NOMO-1 treated with dmso at 0.1 percent for 144 hours (cell line): ENCODE results near the gene S1PR5.
A peak's percentile ranks its signal among the peaks of the same experiment; 100 is the strongest.
"Not testable (repeated sequence)": the region's sequence is repeated elsewhere in the genome, so short reads cannot be mapped to it uniquely, and the experiment has no call there.

ENCODE experiments used
- DNase-seq: peaks from one replicate; lab custom pipeline; 2025; ENCODE audit not compliant: unreplicated experiment; lab: John Stamatoyannopoulos, UW

Gene S1PR5

DNA sequence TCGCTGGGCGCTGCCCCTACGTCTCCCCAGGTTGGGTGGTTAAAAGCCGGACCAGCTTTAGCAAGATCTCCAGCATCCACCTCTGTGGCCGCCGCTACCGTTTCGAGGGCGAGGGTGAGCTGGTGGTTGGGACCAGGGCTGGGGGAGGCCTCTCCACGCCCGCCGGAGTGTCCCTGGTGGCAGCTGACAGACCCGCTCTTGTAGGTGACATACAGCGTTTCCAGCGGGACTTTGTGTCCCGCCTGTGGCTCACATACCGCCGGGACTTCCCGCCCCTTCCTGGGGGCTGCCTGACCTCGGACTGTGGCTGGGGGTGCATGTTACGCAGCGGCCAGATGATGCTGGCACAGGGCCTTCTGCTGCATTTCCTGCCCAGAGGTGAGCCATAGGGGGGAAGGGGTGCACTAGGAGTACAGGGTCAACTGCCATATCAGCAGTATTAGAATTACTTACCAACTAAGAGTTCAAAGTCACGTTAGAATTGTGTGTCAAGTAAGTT, 27.6 kb upstream of the S1PR5 start:
- DNase-seq = no peak

DNA sequence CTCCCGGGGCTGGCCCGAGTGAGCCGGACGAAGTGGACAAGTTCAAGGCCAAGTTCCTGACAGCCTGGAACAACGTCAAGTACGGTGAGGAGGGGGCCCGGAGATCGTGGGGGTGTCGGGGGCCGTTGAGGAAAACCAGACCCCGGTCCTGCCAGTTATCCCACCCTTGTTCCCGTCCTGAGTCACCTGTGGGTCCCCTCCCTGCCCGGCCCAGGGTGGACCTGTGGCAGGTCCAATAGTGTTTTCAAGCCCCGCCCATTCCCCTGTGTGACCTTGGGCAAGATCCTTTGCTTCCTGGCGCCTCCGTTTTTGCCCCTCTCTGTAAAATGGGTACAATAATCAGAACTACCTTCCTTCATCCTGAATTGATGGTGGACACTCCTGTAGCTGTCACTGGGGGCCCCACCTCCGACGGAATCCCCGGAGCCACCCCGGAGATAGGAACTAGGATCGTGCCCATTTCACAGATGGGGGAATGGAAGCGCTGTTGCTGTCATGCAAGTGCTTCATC, 27.1 kb upstream of the S1PR5 start:
- no peak for DNase-seq

DNA sequence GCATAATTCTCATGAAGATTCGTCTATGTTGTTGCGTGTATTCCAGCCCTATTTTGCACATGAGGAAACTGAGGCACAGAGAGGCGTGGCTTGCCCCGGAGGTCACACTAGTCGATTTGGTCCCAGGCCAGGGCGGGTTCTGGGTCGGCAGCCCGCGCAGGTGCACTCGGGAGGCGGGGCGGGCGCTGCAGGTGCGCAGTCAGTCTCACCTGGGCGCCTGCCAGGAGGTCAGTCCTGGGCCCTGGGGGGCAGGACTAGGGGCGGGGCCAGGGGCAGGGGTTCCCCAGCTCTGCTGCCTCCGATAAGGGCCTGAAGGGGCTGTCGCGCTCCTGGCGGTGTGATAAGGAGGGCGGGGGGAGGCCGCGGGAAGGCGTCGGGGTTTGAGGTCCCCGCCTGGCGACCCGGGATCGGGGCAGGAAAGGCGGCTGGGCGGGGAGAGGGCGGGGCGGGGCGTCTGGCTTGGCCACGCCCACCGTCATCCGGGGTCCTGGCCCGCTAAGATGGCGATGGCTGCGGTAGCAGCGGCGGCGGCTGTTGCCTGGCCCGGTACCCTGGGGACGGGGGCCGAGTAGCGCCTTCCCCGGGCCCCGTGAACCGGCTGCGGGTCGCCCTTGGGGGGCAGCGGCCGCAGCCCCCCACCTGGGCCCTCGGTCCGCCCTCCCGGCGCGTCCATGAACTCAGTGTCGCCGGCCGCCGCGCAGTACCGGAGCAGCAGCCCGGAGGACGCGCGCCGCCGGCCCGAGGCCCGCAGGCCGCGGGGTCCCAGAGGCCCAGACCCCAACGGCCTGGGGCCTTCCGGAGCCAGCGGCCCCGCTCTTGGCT, 26.4 kb upstream of the S1PR5 start, which contains the start of gene ATG4D:
Gene ATG4D (plus strand): TSS at position 485 of the 822 bp plus-strand sequence. CDS start 187 bp downstream, at position 672.
- DNase-seq = peak; percentile 59

DNA sequence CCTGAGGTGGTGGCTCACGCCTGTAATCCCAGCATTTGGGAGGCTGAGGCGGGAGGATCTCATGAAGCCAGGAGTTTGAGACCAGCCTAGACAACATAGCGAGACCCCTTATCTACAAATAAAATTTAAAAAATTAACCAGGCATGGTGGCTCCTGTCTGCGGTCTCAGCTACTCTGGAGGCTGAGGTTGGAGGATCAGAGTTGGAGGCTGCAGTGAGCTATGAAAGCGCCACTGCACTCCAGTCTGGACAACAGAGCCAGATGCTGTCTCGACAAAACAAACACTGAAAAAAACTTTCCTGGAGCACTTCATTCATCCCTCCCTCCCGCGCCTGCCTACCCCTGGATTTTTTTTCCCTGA, 25.8 kb upstream of the S1PR5 start:
- DNase-seq = no peak

DNA sequence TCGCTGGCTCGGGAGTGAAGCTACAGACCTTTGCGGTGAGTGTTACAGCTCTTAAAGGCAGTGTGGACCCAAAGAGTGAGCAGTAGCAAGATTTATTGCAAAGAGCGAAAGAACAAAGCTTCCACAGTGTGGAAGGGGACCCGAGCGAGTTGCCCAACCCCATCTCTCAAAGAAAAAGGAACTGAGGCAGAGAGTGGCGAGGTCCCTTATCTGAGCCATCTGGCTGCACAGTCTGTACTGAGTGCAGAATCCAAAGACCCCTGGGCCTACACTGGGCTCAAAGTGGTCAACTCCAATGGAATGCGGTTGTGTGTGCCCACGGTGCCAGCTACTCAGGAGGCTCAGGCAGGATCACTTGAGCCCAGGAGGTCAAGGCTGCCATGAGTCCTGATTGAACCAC, 21.8 kb upstream of the S1PR5 start:
- peak; percentile 44 for DNase-seq

DNA sequence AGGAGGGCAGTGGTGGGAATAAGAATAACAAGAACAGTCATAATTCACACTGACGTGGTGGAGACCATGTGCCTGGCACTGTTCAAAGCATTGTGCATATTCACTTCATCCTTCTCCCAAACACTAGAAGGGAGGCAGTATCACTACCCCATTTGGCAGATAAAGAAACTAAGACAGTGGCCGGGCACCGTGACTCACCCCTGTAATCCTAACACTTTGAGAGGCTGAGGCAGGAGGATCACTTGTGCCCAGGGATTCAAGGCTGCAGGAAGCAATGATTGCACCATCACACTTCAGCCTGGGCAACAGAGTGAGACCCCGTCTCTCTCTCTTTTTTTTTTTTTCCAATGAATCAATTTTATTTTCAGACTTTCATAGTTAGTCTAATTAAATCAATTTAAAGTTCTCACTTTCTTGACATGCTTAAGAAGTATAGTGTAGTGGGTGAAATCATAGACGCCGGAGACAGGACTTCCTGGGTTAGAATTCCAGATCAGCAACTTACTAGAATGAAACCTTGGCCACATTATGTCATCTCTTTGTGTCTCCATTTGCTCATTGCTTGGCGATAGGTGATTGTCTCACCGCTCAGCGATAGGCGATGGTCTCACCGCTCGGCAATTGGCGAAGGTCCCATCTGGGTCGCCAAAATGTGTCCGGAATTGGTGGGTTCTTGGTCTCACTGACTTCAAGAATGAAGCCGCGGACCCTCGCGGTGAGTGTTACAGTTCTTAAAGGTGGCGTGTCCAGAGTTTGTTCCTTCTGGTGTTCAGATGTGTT, 21.1 kb upstream of the S1PR5 start:
- DNase-seq = no peak

DNA sequence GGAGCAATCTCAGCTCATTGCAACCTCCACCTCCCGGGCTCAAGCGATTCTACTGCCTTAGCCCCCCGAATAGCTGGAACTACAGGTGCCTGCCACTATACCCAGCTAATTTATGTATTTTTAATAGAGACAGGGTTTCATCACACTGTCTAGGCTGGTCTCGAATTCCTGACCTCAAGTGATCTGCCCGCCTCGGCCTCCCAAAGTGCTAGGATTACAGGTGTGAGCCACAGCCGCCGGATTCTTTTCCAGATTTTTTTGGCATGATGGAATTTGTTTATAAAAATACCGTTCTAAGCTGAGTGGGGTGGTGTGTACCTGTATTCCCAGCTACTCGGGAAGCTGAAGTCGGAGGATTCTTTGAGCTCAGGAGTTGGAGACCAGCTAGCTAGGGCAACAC, 20.4 kb upstream of the S1PR5 start:
- DNase-seq = no peak

DNA sequence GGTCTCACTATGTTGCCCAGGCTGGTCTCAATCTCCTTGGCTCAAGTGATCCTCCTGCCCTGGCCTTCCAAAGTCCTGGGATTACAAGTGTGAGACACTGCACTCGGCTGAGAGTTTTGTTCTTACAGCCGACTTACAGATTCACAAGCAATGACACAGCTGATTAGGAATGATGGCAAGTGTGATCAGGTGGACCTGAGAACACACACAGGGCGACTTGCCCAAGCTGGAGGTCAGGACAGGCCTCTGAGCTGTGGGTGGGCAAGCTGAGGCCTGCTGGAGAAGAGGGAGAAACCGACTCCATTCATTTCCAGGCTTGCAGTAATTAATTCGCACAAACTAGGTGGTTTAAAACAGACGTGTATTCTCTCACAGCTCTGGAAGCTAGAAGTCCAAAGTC, 18.4 kb upstream of the S1PR5 start:
- DNase-seq = no peak

DNA sequence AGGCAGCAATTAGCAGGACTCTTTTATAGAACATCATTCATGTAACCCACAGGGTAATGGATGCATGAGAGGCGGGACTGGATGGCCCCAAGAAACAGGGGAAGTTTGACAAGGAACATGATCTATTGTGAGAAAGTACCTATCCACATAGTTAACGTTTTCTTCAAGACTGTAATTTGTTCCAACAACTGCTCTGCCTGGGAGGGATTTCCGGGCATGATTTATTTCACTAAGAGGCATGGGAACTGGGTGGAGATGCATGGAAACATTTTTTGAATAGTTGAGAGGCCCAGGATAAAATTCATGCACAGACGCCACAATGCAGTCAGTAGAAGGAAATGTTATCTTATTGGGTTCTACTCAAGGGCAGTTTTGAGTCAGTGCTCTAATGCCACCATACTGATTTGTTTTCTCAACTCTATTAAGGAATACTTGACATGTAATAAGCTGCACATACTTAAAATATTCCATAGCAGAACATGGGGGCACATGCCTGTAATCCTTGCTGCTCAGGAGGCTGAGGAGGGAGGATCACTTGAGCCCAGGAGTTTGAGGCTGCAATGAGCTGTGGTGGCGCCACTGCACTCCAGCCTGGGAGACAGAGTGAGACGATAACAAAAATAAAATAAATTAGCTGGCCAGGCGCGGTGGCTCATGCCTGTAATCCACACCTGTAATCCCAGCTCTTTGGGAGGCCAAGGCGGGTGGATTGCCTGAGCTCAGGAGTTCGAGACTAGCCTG, 16.6 kb upstream of the S1PR5 start:
- DNase-seq = peak; percentile 40

DNA sequence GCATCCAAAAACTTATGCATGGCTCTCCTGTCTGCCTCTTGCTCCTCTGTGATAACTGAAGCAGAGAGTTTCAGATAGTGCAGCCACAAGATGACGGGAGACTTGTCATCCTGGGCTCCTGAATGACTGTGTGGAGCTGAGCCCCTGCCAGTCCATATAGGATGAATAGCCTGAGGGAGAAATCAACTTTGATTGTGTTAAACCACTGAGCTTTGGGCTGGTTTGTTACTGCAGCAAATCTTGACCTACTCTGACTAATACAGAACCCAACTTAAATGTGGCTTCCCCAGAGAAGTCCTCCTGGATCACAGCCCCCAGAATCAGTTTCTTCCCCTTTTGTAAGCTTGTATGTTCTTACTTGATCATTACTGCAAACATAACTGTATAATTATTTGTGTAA, 15.2 kb upstream of the S1PR5 start:
- DNase-seq = no peak

DNA sequence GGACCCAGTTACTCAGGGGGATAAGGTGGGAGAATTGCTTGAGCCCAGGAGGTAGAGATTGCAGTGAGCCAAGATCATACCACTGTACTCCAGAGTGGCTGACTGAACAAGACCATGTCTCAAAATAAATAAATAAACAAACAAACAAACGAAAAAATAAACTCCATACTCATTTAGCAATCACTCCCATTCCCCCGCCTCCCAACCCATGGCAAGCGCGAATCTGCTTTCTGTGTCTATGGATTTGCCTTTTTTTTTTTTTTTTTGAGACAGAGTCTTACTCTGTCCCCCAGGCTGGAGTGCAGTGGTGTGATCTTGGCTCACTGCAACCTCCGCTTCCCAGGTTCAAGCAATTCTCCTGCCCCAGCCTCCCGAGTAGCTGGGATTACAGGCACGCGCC, 9.6 kb upstream of the S1PR5 start:
- not testable (repeated sequence) for DNase-seq

DNA sequence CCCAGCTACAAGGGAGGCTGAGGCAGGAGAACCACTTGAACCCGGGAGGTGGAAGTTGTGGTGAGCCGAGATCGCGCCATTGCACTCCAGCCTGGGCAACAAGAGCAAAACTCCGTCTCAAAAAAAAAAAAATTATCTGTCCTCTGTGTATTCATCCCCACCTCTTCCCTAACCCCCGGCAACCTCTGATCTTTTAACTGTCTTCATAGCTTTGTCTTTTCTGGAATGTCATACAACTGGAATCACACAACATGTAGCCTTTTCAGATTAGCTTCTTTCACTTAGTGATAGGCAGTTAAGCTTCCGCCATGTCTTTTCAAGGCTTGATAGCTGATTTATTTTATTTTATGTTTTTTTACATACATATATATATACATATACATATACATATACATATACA, 8.4 kb upstream of the S1PR5 start:
- DNase-seq = no peak

DNA sequence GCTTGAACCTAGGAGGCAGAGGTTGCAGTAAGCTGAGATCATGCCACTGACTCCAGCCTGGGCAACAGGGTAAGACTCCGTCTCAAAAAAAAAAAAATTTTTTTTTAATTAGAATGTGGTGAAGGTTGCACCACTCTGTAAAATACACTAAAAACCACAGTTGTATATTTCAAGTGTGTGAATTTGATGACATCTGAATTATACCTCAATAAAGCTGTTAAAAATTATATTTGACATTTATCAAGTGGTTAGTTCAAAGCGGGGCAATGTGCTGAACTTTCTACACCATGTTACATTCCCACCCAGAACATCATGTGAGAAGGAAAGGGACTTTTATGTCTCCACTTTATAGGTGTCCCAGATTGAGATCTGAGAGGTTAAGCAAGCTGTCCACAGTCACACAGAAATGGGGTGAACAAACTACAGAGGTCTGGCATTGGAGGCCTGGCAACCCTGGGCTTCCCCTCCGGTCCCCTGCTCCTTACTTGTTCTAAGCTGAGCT, 5.9 kb upstream of the S1PR5 start:
- no peak for DNase-seq

DNA sequence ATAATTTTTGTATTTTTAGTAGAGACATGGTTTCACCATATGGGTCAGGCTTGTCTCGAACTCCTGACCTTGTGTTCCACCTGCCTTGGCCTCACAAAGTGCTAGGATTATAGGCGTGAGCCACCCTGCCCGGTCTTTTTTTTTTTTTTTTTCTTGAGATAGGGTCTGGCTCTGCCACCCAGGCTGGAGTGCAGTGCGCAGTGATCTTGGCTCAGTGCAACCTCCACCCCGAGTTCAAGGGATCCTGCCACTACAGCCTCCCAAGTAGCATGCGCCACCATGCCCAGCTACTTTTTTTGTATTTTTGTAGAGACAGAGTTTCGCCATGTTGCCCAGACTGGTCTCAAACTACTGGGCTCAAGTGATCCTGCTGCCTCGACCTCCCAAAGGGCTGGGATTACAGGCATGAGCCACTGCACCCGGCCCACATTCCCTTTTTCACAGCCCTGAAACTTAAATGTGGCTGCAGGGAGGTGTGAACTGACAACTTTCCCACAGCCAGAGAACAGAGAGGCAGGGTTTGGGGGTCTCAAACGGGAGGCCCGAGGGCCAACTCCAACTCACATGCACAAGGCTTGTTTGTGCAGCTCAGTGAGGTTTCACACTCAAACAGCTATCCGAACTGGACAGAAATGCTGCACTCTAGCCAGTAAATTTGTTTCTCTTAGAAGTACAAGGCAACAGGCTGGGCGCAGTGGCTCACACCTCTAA, 4.4 kb upstream of the S1PR5 start:
- no peak for DNase-seq

DNA sequence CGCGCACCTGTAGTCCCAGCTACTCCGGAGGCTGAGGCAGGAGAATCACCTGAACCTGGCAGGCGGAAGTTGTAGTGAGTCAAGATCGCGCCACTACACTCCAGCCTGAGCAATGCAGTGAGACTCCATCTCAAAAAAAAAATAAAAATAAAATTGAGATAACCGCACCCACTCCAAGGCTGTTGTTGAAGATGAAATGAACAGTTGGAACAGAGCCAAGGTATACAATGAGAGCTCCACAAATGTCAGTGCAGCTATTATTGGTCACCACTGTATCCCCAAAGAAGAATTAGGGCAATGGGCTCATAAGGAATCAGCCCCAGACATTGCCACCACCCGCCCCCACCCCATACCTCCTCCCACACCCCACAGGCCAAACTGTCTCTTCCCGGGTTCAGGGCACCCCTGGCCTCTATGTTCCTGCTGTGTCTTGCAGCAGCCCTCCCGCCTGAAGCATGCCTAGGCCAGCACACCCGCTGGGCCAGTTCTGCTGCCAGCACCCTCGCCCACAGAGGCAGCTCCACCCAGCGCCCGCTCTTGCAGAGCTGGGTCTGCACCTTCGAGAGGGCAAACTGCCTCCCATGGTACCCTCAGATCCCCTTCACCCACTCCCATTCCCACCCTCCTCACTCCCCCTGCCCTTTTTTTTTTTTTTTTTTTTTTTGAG, 3.5 kb upstream of the S1PR5 start:
- no peak for DNase-seq

DNA sequence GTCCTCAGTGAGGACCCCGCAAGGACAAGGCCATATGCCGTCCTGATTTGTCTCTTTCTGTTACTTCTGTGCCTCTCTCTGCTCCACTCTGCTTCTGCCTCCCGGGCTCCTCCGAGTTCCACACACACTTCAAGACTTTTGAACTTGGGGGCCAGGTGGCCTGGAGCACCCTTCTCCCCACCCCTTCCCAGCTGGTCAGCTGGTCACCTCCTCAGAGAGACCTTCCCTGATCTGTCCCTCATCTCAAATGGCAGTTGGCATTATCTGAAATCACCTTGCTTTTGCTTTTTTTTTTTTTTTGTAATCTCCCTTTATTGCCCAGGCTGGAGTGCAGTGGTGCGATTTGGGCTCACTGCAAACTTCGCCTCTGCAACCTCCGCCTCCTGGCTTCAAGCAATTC, 2.2 kb upstream of the S1PR5 start:
- no peak for DNase-seq

DNA sequence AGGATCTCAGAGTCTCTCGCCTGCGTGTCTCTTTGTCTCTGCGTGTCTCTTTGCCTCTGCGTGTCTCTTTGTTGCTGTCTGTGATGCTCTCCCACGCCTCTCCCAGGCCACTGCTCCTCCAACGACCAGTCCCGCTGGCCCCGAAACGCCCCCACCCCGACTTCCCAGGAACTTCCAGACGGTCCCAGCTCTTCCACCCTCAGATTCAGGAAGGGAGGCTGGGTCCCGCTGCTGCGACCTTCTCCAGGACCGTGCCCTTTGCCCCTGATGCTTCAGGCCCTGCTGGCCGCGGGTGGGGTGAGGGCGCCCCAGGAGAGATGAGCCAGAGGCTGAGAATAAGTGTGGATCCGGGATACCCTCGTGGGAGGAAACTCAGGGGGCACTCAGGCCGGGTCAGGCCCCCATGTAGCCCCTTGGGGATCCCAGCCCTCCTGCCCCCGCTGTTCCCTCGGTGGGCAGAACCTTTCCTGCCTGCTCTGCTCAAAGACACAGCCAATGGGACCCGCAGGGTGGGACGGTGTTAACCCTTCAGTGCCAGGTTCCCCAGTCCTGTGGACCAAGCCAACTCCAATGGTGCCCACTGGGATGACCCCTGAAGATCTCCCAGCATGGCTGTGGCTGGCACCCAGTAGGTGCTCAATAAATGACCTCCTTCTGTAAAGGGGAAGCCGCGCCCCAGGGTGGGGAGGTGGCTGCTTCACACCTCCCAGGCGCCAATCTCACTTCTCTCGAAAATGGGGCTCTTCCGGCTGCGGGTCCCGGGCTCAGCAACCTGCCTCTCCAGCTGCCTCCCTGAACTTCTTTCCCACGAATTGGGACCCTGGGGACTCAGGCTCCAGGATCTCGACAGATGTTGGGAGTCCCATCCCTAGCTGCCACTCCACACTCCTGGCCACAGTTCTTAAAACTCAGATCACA, 1.5 kb upstream of the S1PR5 start:
- DNase-seq = peak; percentile 12

DNA sequence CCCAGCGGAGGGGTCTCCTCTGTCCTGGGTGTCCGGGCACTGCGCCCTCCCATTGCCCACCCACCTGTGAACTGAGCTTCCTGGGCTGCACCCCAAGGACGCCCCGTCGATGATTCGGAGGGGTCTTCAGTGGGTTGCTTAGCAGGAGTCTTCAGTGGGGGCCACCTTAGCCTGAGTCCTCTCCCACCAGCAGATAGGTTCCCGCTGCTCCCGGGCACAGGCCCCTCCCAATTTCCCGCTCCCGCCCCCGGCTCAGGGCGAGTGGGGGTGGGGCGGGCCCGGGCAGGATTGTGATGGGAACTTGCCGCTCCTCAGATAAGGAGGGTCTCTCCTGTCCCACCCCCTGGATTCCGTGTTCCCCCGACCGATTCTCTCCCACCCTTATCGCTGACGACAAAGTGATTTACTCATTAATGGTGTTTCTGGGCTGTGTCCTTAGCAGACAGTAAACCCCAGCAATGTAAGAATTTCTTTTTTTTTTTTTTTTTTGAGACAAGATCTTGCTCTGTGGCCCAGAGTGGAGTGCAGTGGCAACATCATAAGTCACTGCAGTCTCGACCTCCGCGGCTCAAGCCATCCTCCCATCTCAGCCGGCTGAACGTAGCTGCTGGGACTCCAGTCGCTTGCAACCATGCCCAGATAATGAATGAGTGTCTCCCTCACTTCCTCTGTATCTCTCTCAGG, 655 bp upstream of the S1PR5 start:
- DNase-seq = no peak
